H1 (cell line): ENCODE data around the gene ILF3. TPM values are rescaled to one million over a fixed set of nuclear protein-coding genes. Genes with fewer than 3 reads are reported as not detected.
A peak's percentile ranks its signal among the peaks of the same experiment; 100 is the strongest.

ENCODE experiments used
- CTCF ChIA-PET: fragments of 300-600 bp; sonication (Branson Sonifier 250); formaldehyde crosslinking; loops from one replicate; lab custom pipeline; 2021; ENCODE audit not compliant: partially characterized antibody; lab: Charles Lee
- POLR2A ChIA-PET: fragments of 300-600 bp; sonication (Branson Sonifier 250); formaldehyde crosslinking; loops from one replicate; lab custom pipeline; 2021; ENCODE audit warnings: inconsistent platforms; ENCODE audit not compliant: partially characterized antibody; lab: Charles Lee
- DNase-seq, 2 experiments: peaks; one replicate each; pipeline versions ENCODE4 v3.0.0 to v3.0.0-alpha.2; 2010 to 2022; ENCODE audit warnings: low spot score in 2 of 2, low read depth in 1 of 2, mixed read lengths in 1 of 2
- FAIRE-seq: peaks from 2 replicates; lab custom pipeline; 2011; peaks lifted over from hg19 to GRCh38; lab: Jason Lieb, UNC
- H2AFZ ChIP-seq: 2 replicates; pipeline ENCODE4 v1.8.1; 2012; ENCODE audit warnings: low read length, inconsistent platforms
- H2AK5ac ChIP-seq: 2 replicates; pipeline ENCODE4 v1.6.1; 2013; ENCODE audit warnings: low read depth, low read length
- H2BK120ac ChIP-seq: replicated peaks from 2 replicates; pipeline ENCODE3; 2013; ENCODE audit warnings: low read depth, low read length, inconsistent platforms
- H2BK12ac ChIP-seq: 2 replicates; pipeline ENCODE4 v1.6.1; 2013; ENCODE audit warnings: low read depth, low read length
- H2BK15ac ChIP-seq: 2 replicates; pipeline ENCODE4 v1.6.1; 2013; ENCODE audit warnings: low read length
- H2BK20ac ChIP-seq: 2 replicates; pipeline ENCODE4 v1.6.1; 2013; ENCODE audit warnings: low read length
- H2BK5ac ChIP-seq: 2 replicates; pipeline ENCODE4 v1.6.1; 2013; ENCODE audit warnings: low read depth, low read length
- H3K14ac ChIP-seq: 2 replicates; pipeline ENCODE4 v1.6.1; 2013; ENCODE audit warnings: inconsistent platforms; ENCODE audit not compliant: insufficient read length
- H3K18ac ChIP-seq: 2 replicates; pipeline ENCODE4 v1.6.1; 2013; ENCODE audit warnings: low read length; ENCODE audit errors: extremely low read depth
- H3K23ac ChIP-seq: 2 replicates; pipeline ENCODE4 v1.6.1; 2013; ENCODE audit warnings: inconsistent platforms; ENCODE audit not compliant: insufficient read length
- H3K23me2 ChIP-seq: 2 replicates; pipeline ENCODE4 v1.6.1; 2013; ENCODE audit warnings: low read depth, low read length
- H3K27ac ChIP-seq: 2 replicates; pipeline ENCODE4 v1.6.1; 2011; ENCODE audit warnings: low read depth, low read length, inconsistent platforms
- H3K27me3 ChIP-seq, 4 experiments: replicated peaks in 1 of 4; 1 replicate in 1 of 4; 2 replicates in 3 of 4; pipeline versions ENCODE4 v1.6.1 to v1.8.1; 2011 to 2013; ENCODE audit warnings: low read length in 3 of 4, mild to moderate bottlenecking in 3 of 4, inconsistent platforms in 2 of 4, mixed read lengths in 2 of 4, moderate library complexity in 1 of 4; ENCODE audit not compliant: control insufficient read depth in 3 of 4, insufficient read depth in 3 of 4; ENCODE audit errors: extremely low read depth in 1 of 4
- H3K36me3 ChIP-seq, 4 experiments: 2 replicates each; pipeline versions ENCODE4 v1.6.1 to v1.8.1; 2011 to 2013; ENCODE audit warnings: mild to moderate bottlenecking in 4 of 4, low read length in 3 of 4, moderate library complexity in 2 of 4, control low read depth in 1 of 4, inconsistent platforms in 1 of 4; ENCODE audit not compliant: insufficient read depth in 4 of 4, control insufficient read depth in 2 of 4
- H3K4ac ChIP-seq: replicated peaks from 2 replicates; pipeline ENCODE3; 2013; ENCODE audit warnings: low read length, low read depth, mixed read lengths, inconsistent platforms; ENCODE audit not compliant: insufficient read length
- H3K4me1 ChIP-seq, 4 experiments: replicated peaks in 1 of 4; 1 replicate in 1 of 4; 2 replicates in 3 of 4; pipeline versions ENCODE4 v1.6.1 to v1.8.1; 2011 to 2013; ENCODE audit warnings: low read length in 3 of 4, inconsistent platforms in 2 of 4, mixed read lengths in 1 of 4; ENCODE audit not compliant: insufficient read depth in 4 of 4, control insufficient read depth in 3 of 4
- H3K4me2 ChIP-seq, 2 experiments: 2 replicates each; pipeline versions ENCODE4 v1.6.1 to v1.8.1; 2011 to 2013; ENCODE audit warnings: low read depth in 2 of 2, low read length in 2 of 2, control low read depth in 1 of 2, inconsistent platforms in 1 of 2, mild to moderate bottlenecking in 1 of 2; ENCODE audit not compliant: insufficient read depth in 1 of 2
- H3K4me3 ChIP-seq, 4 experiments: fragments of 200-600, 300-600 bp in 1 of 4; sonication (generic), shearing (Covaris generic), sonication (Bioruptor Twin) in 1 of 4; 2 replicates each; pipeline versions ENCODE4 v1.5.1 to v1.8.1; 2011 to 2016; ENCODE audit warnings: low read length in 4 of 4, low read depth in 3 of 4, control low read depth in 2 of 4, inconsistent platforms in 2 of 4, mild to moderate bottlenecking in 2 of 4, mixed read lengths in 1 of 4, moderate library complexity in 1 of 4; ENCODE audit not compliant: insufficient read depth in 2 of 4; ENCODE audit errors: extremely low read depth in 1 of 4
- H3K56ac ChIP-seq: replicated peaks from 2 replicates; pipeline ENCODE3; 2013; ENCODE audit warnings: low read depth, mild to moderate bottlenecking, mixed read lengths, low read length, inconsistent platforms; ENCODE audit not compliant: insufficient read length
- H3K79me1 ChIP-seq: 2 replicates; pipeline ENCODE4 v1.6.1; 2013; ENCODE audit warnings: low read depth, low read length, control low read depth
- H3K79me2 ChIP-seq, 2 experiments: 2 replicates each; pipeline versions ENCODE4 v1.6.1 to v1.8.1; 2012 to 2013; ENCODE audit warnings: low read length in 2 of 2, mild to moderate bottlenecking in 2 of 2, inconsistent platforms in 1 of 2; ENCODE audit not compliant: insufficient read depth in 2 of 2, control insufficient read depth in 1 of 2
- H3K9ac ChIP-seq, 4 experiments: replicated peaks in 1 of 4; 1 replicate in 1 of 4; 2 replicates in 3 of 4; pipeline versions ENCODE4 v1.6.1 to v1.8.1; 2011 to 2013; ENCODE audit warnings: low read depth in 3 of 4, low read length in 3 of 4, control low read depth in 2 of 4, mild to moderate bottlenecking in 2 of 4, moderate library complexity in 2 of 4, inconsistent platforms in 1 of 4; ENCODE audit errors: extremely low read depth in 1 of 4
- H3K9me3 ChIP-seq, 2 experiments: 2 replicates each; pipeline versions ENCODE4 v1.6.1 to v1.8.1; 2012 to 2013; ENCODE audit warnings: mild to moderate bottlenecking in 2 of 2, moderate library complexity in 2 of 2, control low read depth in 1 of 2, inconsistent platforms in 1 of 2, low read depth in 1 of 2, low read length in 1 of 2, mixed read lengths in 1 of 2; ENCODE audit not compliant: insufficient read depth in 2 of 2
- H4K20me1 ChIP-seq, 2 experiments: replicated peaks in 1 of 2; 2 replicates each; pipeline versions ENCODE3 to v1.8.1; 2011 to 2013; ENCODE audit warnings: inconsistent platforms in 2 of 2, low read length in 2 of 2, mild to moderate bottlenecking in 1 of 2; ENCODE audit not compliant: insufficient read depth in 2 of 2, control insufficient read depth in 1 of 2
- H4K5ac ChIP-seq: 2 replicates; pipeline ENCODE4 v1.6.1; 2013; ENCODE audit warnings: low read length, low read depth, mixed read lengths, inconsistent platforms; ENCODE audit not compliant: insufficient read length
- H4K8ac ChIP-seq: 2 replicates; pipeline ENCODE4 v1.8.0; 2013; ENCODE audit warnings: mild to moderate bottlenecking, moderate library complexity, low read length, inconsistent platforms; ENCODE audit not compliant: insufficient read depth; ENCODE audit errors: extremely low read depth
- H4K91ac ChIP-seq: replicated peaks from 2 replicates; pipeline ENCODE3; 2013; ENCODE audit warnings: low read length, mixed read lengths, inconsistent platforms; ENCODE audit not compliant: insufficient read length
- ASH2L ChIP-seq: fragments of 200-600, 300-600 bp; sonication (generic); IDR thresholded peaks from one replicate; pipeline ENCODE4 v1.7.1; 2017; ENCODE audit warnings: low read length
- BACH1 ChIP-seq: IDR thresholded peaks from 2 replicates; pipeline ENCODE4 v1.6.1; 2012; ENCODE audit warnings: low read length, improper control_type of control experiment
- CBX5 ChIP-seq: fragments of 300-800, 300-1000 bp; sonication (generic); IDR thresholded peaks from 2 replicates; pipeline ENCODE4 v1.7.1; 2016; ENCODE audit warnings: antibody characterized with exemption, low read length, low read depth
- CHD2 ChIP-seq: IDR thresholded peaks from 2 replicates; pipeline ENCODE4 v1.6.1; 2012; ENCODE audit warnings: low read length, improper control_type of control experiment
- RNF2 ChIP-seq: fragments of 200-900, 300-1000 bp; sonication (generic); IDR thresholded peaks from 2 replicates; pipeline ENCODE4 v1.7.1; 2016; ENCODE audit warnings: borderline replicate concordance, low read depth, mild to moderate bottlenecking, antibody characterized with exemption, low read length; ENCODE audit not compliant: poor library complexity, severe bottlenecking; ENCODE audit errors: missing control alignments
- SAP30 ChIP-seq: fragments of 300-600 bp; sonication (generic); IDR thresholded peaks from 2 replicates; pipeline ENCODE4 v1.7.1; 2012; ENCODE audit warnings: low read length, moderate library complexity, mild to moderate bottlenecking, inconsistent platforms; ENCODE audit not compliant: insufficient read depth, insufficient replicate concordance
- SIX5 ChIP-seq: IDR thresholded peaks from 2 replicates; pipeline ENCODE4 v1.6.1; 2011; ENCODE audit warnings: mild to moderate bottlenecking, low read depth, low read length
- SP2 ChIP-seq: IDR thresholded peaks from 2 replicates; pipeline ENCODE4 v1.6.1; 2012; ENCODE audit warnings: mild to moderate bottlenecking, low read length, inconsistent platforms
- SRF ChIP-seq: IDR thresholded peaks from 2 replicates; pipeline ENCODE4 v1.6.1; 2011; ENCODE audit warnings: mild to moderate bottlenecking, low read depth, low read length, moderate library complexity
- SUZ12 ChIP-seq: fragments of 200-600 bp; sonication (generic); IDR thresholded peaks from 2 replicates; pipeline ENCODE4 v1.6.1; 2012; ENCODE audit warnings: mild to moderate bottlenecking, inconsistent platforms, low read length, moderate library complexity, mixed read lengths
- TCF12 ChIP-seq: IDR thresholded peaks from 2 replicates; pipeline ENCODE4 v1.6.1; 2011; ENCODE audit warnings: low read depth, mild to moderate bottlenecking, low read length
- YY1 ChIP-seq: IDR thresholded peaks from 2 replicates; pipeline ENCODE4 v1.6.1; 2011; ENCODE audit warnings: low read depth, mild to moderate bottlenecking, low read length
- WGBS, 2 experiments: shearing (Covaris generic) in 1 of 2; methylation state at CpG; one replicate each; pipeline versions ENCODE4 v1.1.6 to v1.1.7; 2013 to 2015; ENCODE audit warnings: low lambda C conversion rate in 2 of 2, mixed read lengths in 2 of 2, inconsistent platforms in 1 of 2, low coverage in 1 of 2, missing lambda C conversion rate in 1 of 2; ENCODE audit not compliant: insufficient replicate concordance in 2 of 2, insufficient coverage in 1 of 2, insufficient read length in 1 of 2; ENCODE audit errors: extremely low coverage in 1 of 2, missing lambda C conversion rate in 1 of 2; 5-methylcytosine and 5-hydroxymethylcytosine counted together
- polyA plus RNA-seq, 7 experiments: library from polyadenylated mRNA; depleted of rRNA in 3 of 7; stranded (reverse) in 5 of 7; unstranded in 2 of 7; fragments of >200 nt in 5 of 7; fragments of 200-250 nt in 2 of 7; gene quantifications; 1 replicate in 5 of 7; 2 replicates in 1 of 7; 4 replicates in 1 of 7; pipeline versions ENCODE4 v1.2.1 to v1.2.3, GENCODE V29; 2011 to 2013; ENCODE audit warnings: missing spikeins in 2 of 7, mixed read lengths in 2 of 7
- total RNA-seq: library from RNA; stranded (reverse); fragmentation: NEBNext Ultra II Directional; extraction: Animal tissue kit (Norgen Biotek cat#: 25700); gene quantifications from 2 replicates; pipeline ENCODE4 v1.2.1, GENCODE V29; 2021
- TF ChIP-seq, protein P1 (sequence below): IDR thresholded peaks from 2 replicates; pipeline ENCODE4 v1.6.1; 2011; ENCODE audit warnings: low read depth, mild to moderate bottlenecking, low read length; ENCODE audit not compliant: insufficient read depth

The ILF3 gene
- total and polyA plus RNA-seq, 2 of the 8 experiments (the other 6 are each of a cell fraction or from before 2014, with no cell fraction given) = 291 to 695 TPM

DNA sequence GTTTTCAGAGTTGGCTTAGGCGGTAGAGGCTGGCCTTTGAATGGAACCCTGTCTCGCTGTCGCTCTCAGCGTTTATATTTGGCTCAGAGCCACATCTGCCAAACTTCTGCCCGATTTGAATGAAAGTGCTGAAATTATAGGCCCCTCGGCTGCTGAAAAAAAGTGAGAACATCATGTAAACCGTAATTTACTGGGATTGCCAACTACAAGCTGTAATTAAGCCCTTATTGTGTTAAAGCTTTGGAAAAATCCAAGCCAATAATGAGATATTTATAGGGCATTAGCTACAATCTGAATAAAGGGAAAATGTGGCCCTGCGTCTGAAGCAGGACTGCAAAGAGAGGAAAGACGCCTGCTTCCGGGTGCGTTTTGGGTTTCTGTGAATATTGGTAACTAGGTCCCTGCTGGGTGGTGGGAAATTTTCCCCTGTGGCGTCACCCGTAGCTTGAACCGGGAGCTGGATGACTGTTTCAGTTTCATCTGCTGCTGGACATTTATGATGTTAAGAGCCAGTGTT, 73.6 kb downstream of the ILF3 start:
- Histone ChIP-seq H3K56ac (no peak overlapping the region), H3K4me3 (no peak overlapping the region), H3K27me3 (no peaks in the 10 kb centered on the region), H3K79me2 (peaks cover 12 to 85% of the 10 kb centered on the region in 2 experiments), H4K91ac (no peak overlapping the region), H3K4me1 (no peaks in the 10 kb centered on the region), H3K36me3 (no peaks in the 10 kb centered on the region), H3K18ac (no peak overlapping the region), H4K20me1 (peaks cover 7 to 20% of the 10 kb centered on the region in 2 experiments), H3K23ac (no peak overlapping the region), H3K4ac (no peak overlapping the region), H3K23me2 (no peaks in the 10 kb centered on the region), H2AFZ (no peak overlapping the region), H4K8ac (no peak overlapping the region), H2BK12ac (no peak overlapping the region), H3K14ac (no peak overlapping the region), H3K4me2 (no peak overlapping the region), H2BK15ac (no peak overlapping the region)
- POLR2A ChIA-PET = interaction anchor here (1.0 to 1.6 kb wide), 2 partner anchors 25 to 70 kb away, joined by 3 to 5 read pairs; no protein-coding TSS in a partner anchor
- CTCF ChIA-PET = interaction anchor here (1.2 to 1.6 kb wide), 2 partner anchors 93 to 136 kb away, joined by 4 read pairs; no protein-coding TSS in a partner anchor
- WGBS, 2 experiments = 95% methylated on average over 14 of the region's 14 CpGs; no CpG with 5 or more reads in 1 of the 2 experiments
- TF ChIP-seq SP2 (no peak), CBX5 (no peak), SUZ12 (no peak), RNF2 (no peak), BACH1 (no peak), ASH2L (no peak), SRF (no peak), SIX5 (no peak), YY1 (no peak), SAP30 (no peak), TCF12 (no peak), CHD2 (no peak)
- TF ChIP-seq, protein P1, sequence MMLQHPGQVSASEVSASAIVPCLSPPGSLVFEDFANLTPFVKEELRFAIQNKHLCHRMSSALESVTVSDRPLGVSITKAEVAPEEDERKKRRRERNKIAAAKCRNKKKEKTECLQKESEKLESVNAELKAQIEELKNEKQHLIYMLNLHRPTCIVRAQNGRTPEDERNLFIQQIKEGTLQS = no peak
- TF ChIP-seq, all 59 proteins: peak for 0
- Histone ChIP-seq H4K5ac (no peak overlapping the region), H2BK20ac (no peak overlapping the region), H2BK120ac (no peak overlapping the region), H3K9ac (no peak overlapping the region), H3K9me3 (no peaks in the 10 kb centered on the region), H2BK5ac (peak overlapping the region; percentile 15; the same call in 1 of the 2 replicates), H3K79me1 (peaks cover 12% of the 10 kb centered on the region), H2AK5ac (no peak overlapping the region), H3K27ac (no peak overlapping the region)
- FAIRE-seq = no peak
- DNase-seq = no peak
